CD14-positive monocyte (primary cell): ENCODE measurements around the gene TMEM132D. TPM values are rescaled to one million over a fixed set of nuclear protein-coding genes. Genes with fewer than 3 reads are reported as not detected.

Experiments used
- DNase-seq, 3 donors: peaks; one replicate each; pipeline ENCODE4 v3.0.0-alpha.2; 2011 to 2022
- H2AFZ ChIP-seq: 2 replicates; pipeline ENCODE4 v1.6.0; 2012; ENCODE audit warnings: mild to moderate bottlenecking, low read depth, low read length, inconsistent platforms; ENCODE audit not compliant: insufficient read depth, poor library complexity, severe bottlenecking
- H3K27ac ChIP-seq, 2 donors: 1 replicate in 1 of 2; 2 replicates in 1 of 2; pipeline ENCODE4 v1.5.1; 2012 to 2013; ENCODE audit warnings: low read length in 2 of 2, control low read depth in 1 of 2, inconsistent platforms in 1 of 2, low read depth in 1 of 2, mild to moderate bottlenecking in 1 of 2
- H3K27me3 ChIP-seq, 2 donors: one replicate each; pipeline versions ENCODE4 v1.6.0 to v1.6.1; 2011 to 2013; ENCODE audit warnings: low read length in 2 of 2; ENCODE audit not compliant: control insufficient read depth in 2 of 2, insufficient read depth in 2 of 2
- H3K36me3 ChIP-seq, 2 donors: replicated peaks in 1 of 2; 1 replicate in 1 of 2; 2 replicates in 1 of 2; pipeline versions ENCODE4 v1.5.1 to v1.6.1; 2012 to 2013; ENCODE audit warnings: low read length in 2 of 2, control low read depth in 1 of 2, inconsistent platforms in 1 of 2, mild to moderate bottlenecking in 1 of 2; ENCODE audit not compliant: insufficient read depth in 2 of 2, control insufficient read depth in 1 of 2
- H3K4me1 ChIP-seq, 2 donors: 1 replicate in 1 of 2; 2 replicates in 1 of 2; pipeline versions ENCODE4 v1.5.1 to v1.6.1; 2012 to 2013; ENCODE audit warnings: low read length in 2 of 2, control low read depth in 1 of 2, inconsistent platforms in 1 of 2, mild to moderate bottlenecking in 1 of 2, moderate library complexity in 1 of 2; ENCODE audit not compliant: insufficient read depth in 2 of 2, control insufficient read depth in 1 of 2
- H3K4me2 ChIP-seq: replicated peaks from 2 replicates; pipeline ENCODE3; 2012; ENCODE audit warnings: low read length, moderate library complexity, mild to moderate bottlenecking; ENCODE audit not compliant: poor library complexity, severe bottlenecking; ENCODE audit errors: extremely low read depth
- H3K4me3 ChIP-seq, 3 experiments: fragments of 200-600 bp in 1 of 3; sonication (generic) in 1 of 3; replicated peaks in 1 of 3; 1 replicate in 2 of 3; 2 replicates in 1 of 3; pipeline ENCODE4 v1.5.1; 2011 to 2013; ENCODE audit warnings: low read length in 3 of 3, mild to moderate bottlenecking in 3 of 3, control low read depth in 2 of 3, low read depth in 2 of 3, inconsistent platforms in 1 of 3, moderate library complexity in 1 of 3
- H3K79me2 ChIP-seq: 2 replicates; pipeline ENCODE4 v1.6.0; 2012; ENCODE audit warnings: mild to moderate bottlenecking, control low read depth, inconsistent platforms, low read length, moderate library complexity; ENCODE audit not compliant: insufficient read depth
- H3K9ac ChIP-seq: 2 replicates; pipeline ENCODE4 v1.6.0; 2017; ENCODE audit warnings: low read length, mild to moderate bottlenecking; ENCODE audit not compliant: insufficient read depth, poor library complexity, severe bottlenecking
- H3K9me3 ChIP-seq, 2 donors: replicated peaks in 1 of 2; 1 replicate in 1 of 2; 2 replicates in 1 of 2; pipeline versions ENCODE4 v1.5.1 to v1.6.1; 2012 to 2013; ENCODE audit warnings: low read length in 2 of 2, control low read depth in 1 of 2; ENCODE audit not compliant: control insufficient read depth in 1 of 2, insufficient read depth in 1 of 2
- H4K20me1 ChIP-seq: 2 replicates; pipeline ENCODE4 v1.6.0; 2012; ENCODE audit warnings: mild to moderate bottlenecking, low read length, control low read depth, moderate library complexity; ENCODE audit not compliant: insufficient read depth
- H3K27ac Mint-ChIP-seq, 7 donors: one replicate each; pipeline ENCODE4 v1.8.0; 2020; ENCODE audit warnings: mild to moderate bottlenecking in 7 of 7, mixed read lengths in 7 of 7, moderate library complexity in 6 of 7, inconsistent platforms in 2 of 7
- H3K27me3 Mint-ChIP-seq, 3 donors: one replicate each; pipeline ENCODE4 v1.8.0; 2021 to 2022; ENCODE audit warnings: low read depth in 3 of 3, mild to moderate bottlenecking in 3 of 3, mixed read lengths in 3 of 3, moderate library complexity in 3 of 3, inconsistent platforms in 1 of 3
- H3K36me3 Mint-ChIP-seq, 2 donors: one replicate each; pipeline ENCODE4 v1.8.0; 2020; ENCODE audit warnings: mixed read lengths in 2 of 2, inconsistent platforms in 1 of 2, mild to moderate bottlenecking in 1 of 2
- H3K4me1 Mint-ChIP-seq: one replicate; pipeline ENCODE4 v1.8.0; 2020; ENCODE audit warnings: mild to moderate bottlenecking, mixed read lengths
- H3K4me3 Mint-ChIP-seq, 2 donors: one replicate each; pipeline ENCODE4 v1.8.0; 2020; ENCODE audit warnings: mild to moderate bottlenecking in 2 of 2, mixed read lengths in 2 of 2, moderate library complexity in 1 of 2
- H3K9me3 Mint-ChIP-seq, 7 donors: one replicate each; pipeline ENCODE4 v1.8.0; 2020 to 2022; ENCODE audit warnings: mixed read lengths in 7 of 7, mild to moderate bottlenecking in 6 of 7, moderate library complexity in 6 of 7, inconsistent platforms in 2 of 7
- CTCF ChIP-seq: fragments of 200-600 bp; IDR thresholded peaks from one replicate; pipeline ENCODE4 v1.8.0; 2022; ENCODE audit warnings: antibody characterized with exemption, mild to moderate bottlenecking
- WGBS: methylation state at CpG from one replicate; pipeline ENCODE4 v1.1.5; 2013; ENCODE audit warnings: missing lambda C conversion rate; ENCODE audit not compliant: insufficient coverage; 5-methylcytosine and 5-hydroxymethylcytosine counted together
- intact Hi-C, 2 donors: fragments of 100-400 bp; cut with micrococcal nuclease; formaldehyde crosslinking; loops; one replicate each; pipeline versions ENCODE4 v1.15.0 to v1.15.1; 2023
- polyA plus RNA-seq, 3 donors: library from polyadenylated mRNA; depleted of rRNA in 1 of 3; unstranded in 2 of 3; stranded (reverse) in 1 of 3; fragments of 300-500 nt in 2 of 3; fragments of >200 nt in 1 of 3; fragmentation: Illumina TruSeq in 2 of 3; gene quantifications; 1 replicate in 2 of 3; 2 replicates in 1 of 3; pipeline ENCODE4 v1.2.3, GENCODE V29; 2012 to 2021

TMEM132D gene
- polyA plus RNA-seq, 3 donors = 0.04 TPM; not detected in 2

DNA sequence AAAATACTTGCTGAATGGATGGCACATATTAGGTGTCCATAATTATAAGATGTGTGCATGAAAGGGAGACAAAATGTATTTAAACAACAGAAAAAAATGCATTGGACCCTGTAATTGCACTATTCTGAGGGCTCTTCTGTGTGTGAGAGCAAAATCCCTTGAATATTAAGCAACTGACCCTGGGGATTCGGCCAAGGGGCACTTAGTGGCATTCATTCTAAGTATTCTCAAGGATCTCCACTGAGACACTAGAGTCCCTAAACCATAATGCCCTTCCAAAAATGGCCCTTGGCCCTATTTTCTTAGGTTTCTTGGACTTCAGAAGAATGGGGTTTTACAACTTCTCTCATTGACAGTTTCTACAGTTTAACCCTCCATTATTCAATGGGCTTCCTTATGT lies 662.0 kb downstream of the TMEM132D start:
- no peaks in the 10 kb centered on the region for H3K4me1 Mint-ChIP-seq
- Histone ChIP-seq H3K79me2 (no peaks in the 10 kb centered on the region), H3K4me3 (no peak overlapping the region), H4K20me1 (no peaks in the 10 kb centered on the region), H3K9me3 (peaks cover 4 to 12% of the 10 kb centered on the region in 2 donors), H3K36me3 (no peaks in the 10 kb centered on the region), H3K27ac (no peak overlapping the region), H3K4me1 (no peaks in the 10 kb centered on the region), H3K27me3 (no peaks in the 10 kb centered on the region), H3K9ac (no peak overlapping the region), H3K4me2 (no peak overlapping the region), H2AFZ (no peak overlapping the region)
- no peak for DNase-seq
- no peak overlapping the region for H3K27ac Mint-ChIP-seq
- intact Hi-C loops = no loop called here
- H3K27me3 Mint-ChIP-seq = no peaks in the 10 kb centered on the region
- 80% methylated on average over 1 of the region's 1 CpG for WGBS
- no peak overlapping the region for H3K4me3 Mint-ChIP-seq
- H3K9me3 Mint-ChIP-seq = peaks cover 0 to 14% (median 6%) of the 10 kb centered on the region in 7 donors
- no peak for TF ChIP-seq CTCF
- no peaks in the 10 kb centered on the region for H3K36me3 Mint-ChIP-seq

DNA sequence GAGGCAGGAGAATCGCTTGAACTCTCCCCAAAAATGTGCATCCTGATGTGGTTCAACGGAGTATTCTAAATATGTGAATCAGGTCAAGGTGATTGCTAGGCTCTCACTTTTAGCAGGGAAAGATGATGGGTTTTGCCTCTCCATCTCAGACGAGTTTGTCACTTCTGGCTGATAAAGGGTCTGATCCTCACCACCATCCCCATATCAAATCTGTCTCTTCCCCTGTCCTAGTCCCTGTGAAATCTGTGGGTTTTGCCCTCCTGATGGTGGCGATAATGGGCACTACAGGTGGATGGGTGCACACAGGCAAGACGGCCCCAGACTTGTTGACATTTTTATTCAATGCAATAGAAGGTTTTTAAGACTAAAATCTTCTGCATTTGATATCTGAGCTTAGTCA lies 665.9 kb downstream of the TMEM132D start:
- no peaks in the 10 kb centered on the region for H3K79me2 ChIP-seq
- no peaks in the 10 kb centered on the region for H3K27me3 ChIP-seq
- H3K9ac ChIP-seq = no peak overlapping the region
- H3K4me2 ChIP-seq = no peak overlapping the region
- intact Hi-C loops = no loop called here
- H4K20me1 ChIP-seq = no peaks in the 10 kb centered on the region
- no peaks in the 10 kb centered on the region for H3K4me1 ChIP-seq
- DNase-seq = no peak
- H3K4me3 Mint-ChIP-seq = no peak overlapping the region
- 100% methylated on average over 2 of the region's 5 CpGs for WGBS
- H3K9me3 ChIP-seq = peaks cover 4 to 12% of the 10 kb centered on the region in 2 donors
- no peaks in the 10 kb centered on the region for H3K36me3 ChIP-seq
- TF ChIP-seq CTCF = no peak
- H3K36me3 Mint-ChIP-seq = no peaks in the 10 kb centered on the region
- H3K27me3 Mint-ChIP-seq = peaks cover 0 to 1% (median 0%) of the 10 kb centered on the region in 3 donors
- H3K27ac Mint-ChIP-seq = no peak overlapping the region
- no peak overlapping the region for H2AFZ ChIP-seq
- H3K9me3 Mint-ChIP-seq = peaks cover 0 to 6% (median 2%) of the 10 kb centered on the region in 7 donors
- H3K4me3 ChIP-seq = no peak overlapping the region
- H3K27ac ChIP-seq = no peak overlapping the region
- H3K4me1 Mint-ChIP-seq = no peaks in the 10 kb centered on the region
